Left lung (tissue), 10 donors: ENCODE data around the gene NDRG4. TPM values are rescaled to one million over a fixed set of nuclear protein-coding genes. Genes with fewer than 3 reads are reported as not detected.
"Not testable (repeated sequence)": the region's sequence is repeated elsewhere in the genome, so short reads cannot be mapped to it uniquely, and the experiment has no call there.

Experiments
- ATAC-seq: fragments of 200-7000 bp; cut with Tn5 transposase; one replicate; pipeline ENCODE4 v1.9.1; 2020; ENCODE audit warnings: moderate library complexity
- DNase-seq, 4 donors: peaks; one replicate each; pipeline ENCODE4 v3.0.0-alpha.2; 2013 to 2020
- H3K27ac ChIP-seq, 2 donors: fragments of 200-600 bp; sonication (generic) in 1 of 2; one replicate each; pipeline versions ENCODE4 v1.5.0 to v1.8.0; 2020 to 2021
- H3K27me3 ChIP-seq, 2 donors: fragments of 200-600 bp; sonication (generic) in 1 of 2; one replicate each; pipeline versions ENCODE4 v1.5.0 to v1.8.0; 2020 to 2021
- H3K36me3 ChIP-seq, 2 donors: fragments of 200-600 bp; sonication (generic) in 1 of 2; one replicate each; pipeline versions ENCODE4 v1.5.0 to v1.8.0; 2020 to 2021
- H3K4me1 ChIP-seq, 2 donors: fragments of 200-600 bp; one replicate each; pipeline ENCODE4 v1.8.0; 2021
- H3K4me3 ChIP-seq, 2 donors: fragments of 200-600 bp; sonication (generic) in 1 of 2; one replicate each; pipeline versions ENCODE4 v1.5.0 to v1.8.0; 2020 to 2021; ENCODE audit warnings: mild to moderate bottlenecking in 1 of 2
- H3K9me3 ChIP-seq, 2 donors: fragments of 200-600 bp; sonication (generic) in 1 of 2; one replicate each; pipeline versions ENCODE4 v1.5.0 to v1.8.0; 2020 to 2021
- intact Hi-C, 2 donors: fragments of 100-400 bp; cut with DNase I; formaldehyde crosslinking; loops; one replicate each; pipeline versions ENCODE4 v1.11.2 to v1.14.2; 2022
- polyA plus RNA-seq, 6 donors: library from polyadenylated mRNA; unstranded; fragments of 120-200 nt; gene quantifications; one replicate each; pipeline ENCODE4 v1.2.1, GENCODE V29; 2013; ENCODE audit not compliant: insufficient read length in 6 of 6
- total RNA-seq, 2 donors: library from RNA; stranded (reverse); fragmentation: NEBNext Ultra II Directional; extraction: Animal tissue kit (Norgen Biotek cat#: 25700); gene quantifications; one replicate each; pipeline ENCODE4 v1.2.1, GENCODE V29; 2021
- TF ChIP-seq, protein P1 (sequence below), 2 donors: fragments of 200-600 bp; sonication (generic) in 1 of 2; IDR thresholded peaks; one replicate each; pipeline versions ENCODE4 v1.5.0 to v1.8.0; 2021; ENCODE audit warnings: antibody characterized with exemption in 2 of 2
- donor health status: DM: no; HTN: yes; CAD: no.
- donor health status: DM: no; HTN: no; CAD: no.

NDRG4 gene
- total and polyA plus RNA-seq, 8 donors: 10.0 to 16.3 (median 13.1) TPM

DNA sequence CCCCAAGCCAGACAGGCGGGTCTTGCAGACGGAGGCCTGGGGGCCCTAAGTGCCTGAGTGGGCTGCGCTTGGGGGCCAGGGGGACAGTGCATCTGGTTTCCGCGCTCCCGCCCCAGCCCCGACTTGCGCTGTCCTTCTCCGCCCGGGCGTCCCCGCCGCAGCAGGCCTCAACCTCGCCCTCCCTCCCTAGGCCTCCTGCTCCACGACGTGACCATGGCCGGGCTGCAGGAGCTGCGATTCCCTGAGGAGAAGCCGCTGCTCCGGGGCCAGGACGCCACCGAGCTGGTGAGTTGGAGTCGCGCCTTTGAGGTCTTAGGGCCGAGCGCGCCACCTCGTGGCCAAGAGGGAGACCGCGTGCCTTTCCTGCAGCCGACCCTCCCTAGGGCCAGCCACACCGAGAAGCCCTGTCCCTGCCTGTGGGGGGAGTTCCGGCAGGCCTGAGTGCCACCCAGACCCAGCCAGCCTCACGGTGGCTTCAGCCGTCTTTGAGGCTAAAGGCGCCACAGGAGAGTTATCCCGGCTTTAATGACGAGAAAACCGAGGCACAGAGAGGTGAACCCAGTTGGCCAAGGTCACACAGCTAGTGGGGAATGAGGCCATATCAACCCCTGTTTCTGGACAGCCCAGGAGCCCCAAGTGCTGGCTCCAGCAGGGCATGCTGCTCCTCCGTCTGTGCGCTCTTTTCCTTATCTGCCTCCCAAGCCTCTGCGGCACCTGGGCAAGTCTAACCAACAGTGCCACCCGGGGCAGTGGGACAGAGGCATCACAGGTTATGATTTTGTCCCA lies 12.2 kb upstream of the NDRG4 start:
- Histone ChIP-seq H3K4me1 (peaks cover 3 to 8% of the 10 kb centered on the region in 2 donors), H3K27me3 (no peaks in the 10 kb centered on the region), H3K4me3 (no peak overlapping the region), H3K27ac (no peak overlapping the region), H3K36me3 (no peaks in the 10 kb centered on the region), H3K9me3 (no peaks in the 10 kb centered on the region)
- intact Hi-C loops: loop anchor here in 1 of 2 donors (5.0 kb wide), 1 partner anchor 150 kb away; no protein-coding TSS in a partner anchor
- TF ChIP-seq, protein P1, sequence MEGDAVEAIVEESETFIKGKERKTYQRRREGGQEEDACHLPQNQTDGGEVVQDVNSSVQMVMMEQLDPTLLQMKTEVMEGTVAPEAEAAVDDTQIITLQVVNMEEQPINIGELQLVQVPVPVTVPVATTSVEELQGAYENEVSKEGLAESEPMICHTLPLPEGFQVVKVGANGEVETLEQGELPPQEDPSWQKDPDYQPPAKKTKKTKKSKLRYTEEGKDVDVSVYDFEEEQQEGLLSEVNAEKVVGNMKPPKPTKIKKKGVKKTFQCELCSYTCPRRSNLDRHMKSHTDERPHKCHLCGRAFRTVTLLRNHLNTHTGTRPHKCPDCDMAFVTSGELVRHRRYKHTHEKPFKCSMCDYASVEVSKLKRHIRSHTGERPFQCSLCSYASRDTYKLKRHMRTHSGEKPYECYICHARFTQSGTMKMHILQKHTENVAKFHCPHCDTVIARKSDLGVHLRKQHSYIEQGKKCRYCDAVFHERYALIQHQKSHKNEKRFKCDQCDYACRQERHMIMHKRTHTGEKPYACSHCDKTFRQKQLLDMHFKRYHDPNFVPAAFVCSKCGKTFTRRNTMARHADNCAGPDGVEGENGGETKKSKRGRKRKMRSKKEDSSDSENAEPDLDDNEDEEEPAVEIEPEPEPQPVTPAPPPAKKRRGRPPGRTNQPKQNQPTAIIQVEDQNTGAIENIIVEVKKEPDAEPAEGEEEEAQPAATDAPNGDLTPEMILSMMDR (IDR thresholded peaks at IDR 0.05): peak; percentile 92 to 93
- ATAC-seq: peak; percentile 98
- peak; percentile 72 to 95 (median 83) for DNase-seq

DNA sequence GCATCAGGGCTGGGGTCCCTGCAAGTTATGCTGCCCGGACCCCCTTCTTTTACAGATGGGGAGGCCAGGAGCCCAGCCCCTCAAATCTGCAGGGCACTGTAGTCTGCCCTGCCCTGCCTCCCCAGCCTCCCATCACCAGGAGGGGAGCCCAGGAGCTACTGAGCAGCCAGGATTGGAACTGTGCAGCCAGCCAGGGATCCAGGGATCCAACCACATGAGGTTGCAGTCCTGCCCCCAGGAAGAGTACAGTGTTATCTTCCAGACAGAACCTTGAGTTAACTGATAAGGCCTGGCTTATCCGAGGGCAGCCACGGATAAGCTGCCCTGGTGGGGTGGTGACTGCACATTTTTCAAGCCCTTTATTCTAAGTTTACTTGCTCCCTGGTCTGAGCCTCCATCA lies 11.4 kb upstream of the NDRG4 start:
- Histone ChIP-seq H3K36me3 (no peaks in the 10 kb centered on the region), H3K4me3 (no peak overlapping the region), H3K9me3 (no peaks in the 10 kb centered on the region), H3K4me1 (peaks cover 3 to 8% of the 10 kb centered on the region in 2 donors), H3K27me3 (peaks cover 0 to 5% of the 10 kb centered on the region in 2 donors), H3K27ac (no peak overlapping the region)
- intact Hi-C loops: loop anchor here in 1 of 2 donors (5.0 kb wide), 1 partner anchor 151 kb away; no protein-coding TSS in a partner anchor
- ATAC-seq (peak; percentile 12), DNase-seq (peak in 1 of 4 donors; percentile 37)
- TF ChIP-seq, protein P1 (IDR thresholded peaks at IDR 0.05): no peak

DNA sequence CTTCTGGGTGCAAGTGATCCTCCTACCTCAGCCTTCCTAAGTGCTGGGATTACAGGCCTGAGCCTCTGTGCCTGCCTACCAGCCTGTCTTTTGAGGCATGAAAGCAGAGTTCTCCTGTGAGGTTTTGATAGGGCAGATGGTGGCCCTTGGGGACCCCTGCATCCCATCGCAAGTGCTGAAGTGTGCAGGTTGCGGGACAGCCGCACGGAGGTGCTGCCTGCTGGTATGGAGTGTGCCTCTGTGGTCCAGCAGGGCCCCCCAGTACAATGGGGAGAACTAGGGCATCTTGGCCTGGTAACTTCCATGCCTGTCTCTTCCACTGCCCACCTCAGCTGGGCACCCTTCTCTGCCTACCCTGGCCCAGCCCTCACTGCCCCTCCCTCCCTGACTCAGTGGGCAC lies 9.9 kb upstream of the NDRG4 start:
- peaks cover 0 to 8% of the 10 kb centered on the region in 2 donors for H3K27me3 ChIP-seq
- DNase-seq: peak in 1 of 4 donors; percentile 34
- no peak overlapping the region for H3K27ac ChIP-seq
- intact Hi-C loops: loop anchor here in 1 of 2 donors (5.0 kb wide), 1 partner anchor 143 kb away; no protein-coding TSS in a partner anchor
- ATAC-seq: no peak
- TF ChIP-seq, protein P1 (IDR thresholded peaks at IDR 0.05): no peak
- H3K9me3 ChIP-seq: no peaks in the 10 kb centered on the region
- H3K4me1 ChIP-seq: peaks cover 3 to 8% of the 10 kb centered on the region in 2 donors
- H3K36me3 ChIP-seq: no peaks in the 10 kb centered on the region
- no peak overlapping the region for H3K4me3 ChIP-seq

DNA sequence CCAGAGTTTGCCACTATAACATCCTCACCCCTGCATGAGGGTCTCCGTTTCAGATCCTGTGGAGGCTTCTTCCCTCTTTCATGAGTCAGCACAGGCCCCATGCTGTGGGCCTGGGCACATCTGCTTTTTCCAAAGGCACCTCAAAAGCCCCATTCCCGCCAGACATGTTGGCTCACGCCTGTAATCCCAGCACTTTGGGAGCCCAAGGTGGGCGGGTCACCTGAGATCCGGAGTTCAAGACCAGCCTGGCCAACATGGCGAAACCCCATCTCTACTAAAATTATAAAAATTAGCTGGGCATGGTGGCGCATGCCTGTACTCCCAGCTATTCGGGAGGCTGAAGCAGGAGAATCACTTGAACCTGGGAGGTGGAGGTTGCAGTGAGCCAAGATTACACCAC lies 9.4 kb upstream of the NDRG4 start:
- H3K36me3 ChIP-seq, ATAC-seq, H3K4me3 ChIP-seq, H3K9me3 ChIP-seq, H3K27ac ChIP-seq, H3K27me3 ChIP-seq, H3K4me1 ChIP-seq: not testable (repeated sequence)
- intact Hi-C loops: loop anchor here in 1 of 2 donors (5.0 kb wide), 1 partner anchor 143 kb away; no protein-coding TSS in a partner anchor
- DNase-seq: peak in 1 of 4 donors; percentile 35

DNA sequence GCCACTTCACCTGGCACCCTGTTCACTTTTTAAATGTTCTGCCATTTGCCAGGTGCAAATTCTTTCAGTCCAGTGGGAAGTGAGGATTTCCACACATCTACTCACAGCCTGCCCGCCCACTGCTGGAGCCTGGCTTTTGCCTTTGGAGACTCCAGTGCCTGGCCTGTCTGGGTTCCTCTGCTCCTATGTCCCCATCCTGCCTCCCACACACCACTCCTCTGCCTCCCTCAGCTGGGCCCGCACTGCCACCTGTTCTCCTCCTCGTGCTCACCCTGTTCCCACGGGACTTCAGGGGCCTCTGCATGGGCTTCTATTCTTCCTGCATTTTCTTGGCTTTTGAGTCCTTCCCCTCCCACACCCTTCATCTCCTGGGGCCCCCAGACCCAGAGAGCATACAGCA lies 7.9 kb upstream of the NDRG4 start:
- Histone ChIP-seq H3K9me3 (no peaks in the 10 kb centered on the region), H3K4me1 (peaks cover 3 to 8% of the 10 kb centered on the region in 2 donors), H3K36me3 (no peaks in the 10 kb centered on the region), H3K27me3 (peaks cover 0 to 8% of the 10 kb centered on the region in 2 donors), H3K4me3 (no peak overlapping the region), H3K27ac (no peak overlapping the region)
- TF ChIP-seq, protein P1 (IDR thresholded peaks at IDR 0.05): no peak
- intact Hi-C loops: loop anchor here in 1 of 2 donors (5.0 kb wide), 1 partner anchor 145 kb away; no protein-coding TSS in a partner anchor
- no peak for DNase-seq
- ATAC-seq: no peak
